ENCODE measurements around the gene TGFBR3.

TGFBR3 gene

GRCh38 chr1:91730801-91731732, 154.9 kb downstream of the TGFBR3 start:
- DNase-seq, result no peak

GRCh38 chr1:91729621-91730358, 156.2 kb downstream of the TGFBR3 start:
- DNase-seq, result no peak

GRCh38 chr1:91727763-91728162, 158.2 kb downstream of the TGFBR3 start:
- DNase-seq, result no peak

DNA sequence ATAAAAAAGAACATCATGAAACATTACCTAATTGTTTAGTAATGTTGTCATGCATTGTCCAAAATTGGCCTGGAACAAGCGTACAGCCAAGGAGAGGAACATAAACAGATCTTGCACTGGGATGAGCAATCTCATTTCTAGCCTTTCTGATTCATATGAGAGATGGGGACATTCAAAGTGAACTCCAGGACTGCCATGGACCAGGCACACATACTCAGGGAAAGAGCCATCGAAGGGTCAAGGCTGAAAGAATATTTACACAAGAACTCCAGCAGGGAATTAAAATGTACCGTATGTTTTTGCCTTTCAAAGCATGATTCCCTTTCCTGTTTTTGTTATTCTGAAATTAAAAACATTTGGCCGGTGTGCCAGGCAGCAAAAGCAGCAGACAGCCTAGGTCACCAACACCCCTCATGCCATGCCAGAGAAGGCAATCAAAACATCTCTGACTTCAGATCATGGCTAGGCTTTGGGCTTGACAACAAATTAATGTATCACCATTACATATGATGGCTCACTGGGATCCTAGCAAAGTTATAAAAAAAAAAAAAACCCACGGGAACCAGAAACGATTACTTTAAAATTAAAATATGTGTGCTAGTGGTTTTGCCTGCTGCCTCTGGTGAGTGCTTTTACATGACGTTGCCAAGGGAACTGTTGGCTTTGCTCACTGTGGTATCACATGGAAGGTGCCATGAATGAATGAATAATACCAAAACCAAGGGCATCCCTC, 159.8 kb downstream of the TGFBR3 start:
- no peak for DNase-seq

DNA sequence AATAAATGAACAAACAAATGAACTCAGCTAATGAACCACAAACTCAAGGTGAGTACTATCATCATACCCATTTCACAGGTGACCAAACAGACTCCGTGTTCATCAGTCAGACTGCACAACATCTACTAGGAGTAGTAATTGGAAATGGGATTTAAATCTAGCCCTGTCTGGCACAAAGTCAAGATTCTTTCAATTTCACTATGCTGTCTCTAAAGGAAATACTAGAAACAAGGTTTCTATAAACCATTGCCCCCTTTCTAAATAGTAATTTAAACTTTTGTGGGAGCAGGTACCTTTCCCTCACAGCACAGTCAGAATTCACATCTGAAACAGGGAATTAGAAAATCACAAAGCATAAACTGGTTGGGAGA, 160.3 kb downstream of the TGFBR3 start:
- DNase-seq, result no peak

GRCh38 chr1:91724644-91725043, 161.3 kb downstream of the TGFBR3 start:
- DNase-seq, result no peak

GRCh38 chr1:91724231-91724630, 161.7 kb downstream of the TGFBR3 start:
- DNase-seq, result no peak

- no peak for DNase-seq
Measured at GRCh38 chr1:91720044-91720443, 165.9 kb downstream of the TGFBR3 start.

DNA sequence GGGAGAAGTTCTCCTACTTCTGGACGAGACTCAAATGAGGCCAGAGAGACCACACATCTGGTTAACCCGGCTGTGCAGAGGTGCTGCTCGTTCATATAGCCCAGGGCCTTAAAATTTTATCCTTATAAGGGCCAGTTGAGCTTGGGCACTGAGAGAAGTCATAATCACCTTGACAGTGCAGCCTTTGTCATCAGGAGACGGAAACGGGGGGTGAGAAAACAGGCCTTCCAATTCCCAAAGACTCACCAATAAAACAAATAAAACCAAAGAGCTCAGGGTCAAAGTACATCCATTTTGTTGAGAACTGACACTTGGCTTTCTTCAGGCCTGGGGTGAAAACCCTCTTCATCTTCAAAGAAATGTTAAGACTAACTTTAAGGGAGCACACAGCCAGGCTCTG, 167.1 kb downstream of the TGFBR3 start:
- no peak for DNase-seq

DNA sequence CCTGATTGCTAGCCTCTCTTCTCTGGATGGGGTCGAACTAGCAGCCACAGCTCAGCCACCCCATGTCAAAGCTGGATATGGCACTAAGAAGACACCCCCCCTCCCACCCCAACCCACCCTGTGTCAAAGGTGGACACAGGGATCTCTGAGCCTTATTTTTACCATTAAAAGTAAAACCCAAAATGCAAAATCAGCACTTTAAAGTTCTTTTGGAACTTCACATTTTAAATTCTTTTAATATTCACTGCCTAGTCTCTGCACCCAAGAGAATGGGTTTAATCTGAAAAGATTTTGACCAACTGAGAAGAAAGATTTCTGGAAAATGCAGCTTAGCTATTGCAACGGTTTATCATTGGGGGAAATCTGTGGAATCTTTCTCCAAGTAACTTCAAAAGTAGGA, 167.6 kb downstream of the TGFBR3 start:
- DNase-seq, result no peak

GRCh38 chr1:91717839-91718238, 168.1 kb downstream of the TGFBR3 start:
- no peak for DNase-seq

- no peak for DNase-seq
Measured at GRCh38 chr1:91716339-91716738, 169.6 kb downstream of the TGFBR3 start.

DNA sequence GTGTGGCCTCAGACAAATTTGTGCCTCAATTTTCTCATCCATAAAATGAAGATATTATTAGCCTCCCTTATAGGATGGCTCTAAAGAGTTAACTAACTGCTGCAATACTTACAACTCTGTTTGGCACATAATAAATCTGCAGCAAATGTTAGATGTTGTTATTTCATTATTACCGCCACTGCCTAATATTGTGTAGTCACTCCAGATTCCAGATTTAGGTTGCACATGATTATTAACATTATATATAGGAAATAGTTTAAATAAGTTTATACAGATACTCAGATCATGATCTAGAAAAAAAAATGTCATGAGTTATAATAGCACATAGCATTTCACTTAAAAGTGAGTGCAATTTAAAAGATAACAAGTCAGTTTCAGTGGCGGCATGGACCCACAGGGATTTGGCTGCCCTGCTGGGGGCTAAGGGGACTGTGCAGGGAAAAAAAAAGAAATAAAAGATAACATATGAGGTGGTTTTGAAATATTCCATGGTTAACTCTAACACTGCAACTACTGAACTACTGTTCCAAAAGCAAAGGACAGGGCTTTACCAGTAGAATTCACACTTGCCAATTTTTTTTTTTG, 170.4 kb downstream of the TGFBR3 start:
- no peak for DNase-seq

DNA sequence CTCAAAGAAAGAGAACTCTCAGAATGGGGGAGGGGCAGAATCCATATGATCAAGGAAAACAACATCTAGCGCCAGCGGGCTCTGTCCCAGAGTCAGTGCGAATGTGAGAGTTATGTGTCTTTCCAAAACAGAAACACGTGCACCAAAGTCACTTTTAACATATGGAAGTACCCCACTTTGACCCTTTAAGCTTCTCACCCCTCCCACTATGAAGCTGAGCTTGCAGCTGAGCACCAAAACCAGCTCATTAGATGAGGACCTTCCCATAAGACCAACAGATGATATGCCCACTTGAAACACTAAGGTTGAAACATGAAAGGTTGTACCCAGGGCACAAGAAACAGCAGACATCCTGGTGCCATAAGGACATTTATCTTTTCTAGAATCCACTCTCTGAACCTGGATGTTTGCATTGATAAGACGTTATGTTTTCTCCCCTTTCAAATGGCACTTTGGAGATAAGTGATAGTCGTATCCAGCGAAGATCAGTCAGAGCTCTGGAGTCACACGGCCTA, 171.0 kb downstream of the TGFBR3 start:
- no peak for DNase-seq

GRCh38 chr1:91712981-91713841, 172.7 kb downstream of the TGFBR3 start:
- DNase-seq, result no peak

DNA sequence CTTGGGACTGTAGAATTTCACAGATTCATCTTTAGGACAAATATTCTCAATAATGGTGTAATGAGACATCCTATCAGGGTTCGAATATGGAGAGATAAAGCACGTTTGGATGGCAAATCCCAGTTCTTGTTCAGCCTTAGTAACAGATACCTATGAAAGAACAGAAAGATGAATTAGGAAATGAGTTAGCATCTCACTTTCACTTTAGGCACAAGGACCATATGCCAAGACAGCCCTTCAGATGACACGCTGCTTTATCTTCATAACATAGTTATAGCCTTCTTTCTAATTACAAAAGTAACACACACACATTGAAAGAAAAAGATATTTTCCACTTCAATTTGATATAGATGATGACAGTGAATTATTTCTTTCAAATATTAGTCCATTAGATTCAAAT, 173.6 kb downstream of the TGFBR3 start:
- DNase-seq, result no peak

GRCh38 chr1:91711504-91712247, 174.3 kb downstream of the TGFBR3 start:
- DNase-seq, result no peak

- no peak for DNase-seq
Measured at GRCh38 chr1:91710261-91710660, 175.7 kb downstream of the TGFBR3 start.

DNA sequence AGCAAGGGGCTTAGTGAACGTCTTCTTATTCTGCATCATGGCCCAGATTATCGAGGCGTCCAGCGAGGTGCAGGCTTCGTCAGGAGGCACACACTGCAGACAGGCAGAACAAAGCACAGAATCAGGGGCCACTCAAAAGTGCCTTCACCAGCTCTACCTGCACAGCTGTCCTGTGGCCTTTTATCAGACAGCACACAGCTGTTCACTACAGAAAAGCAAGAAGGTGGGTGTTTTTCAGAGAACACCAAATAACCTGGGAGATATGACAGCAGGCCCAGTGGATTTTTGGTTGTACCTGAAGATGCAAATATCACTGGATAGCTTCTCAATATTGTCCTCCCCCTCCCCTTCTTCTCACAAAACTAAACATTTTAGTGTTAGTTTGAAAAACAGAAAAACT, 177.3 kb downstream of the TGFBR3 start:
- DNase-seq, result no peak

- no peak for DNase-seq
Measured at GRCh38 chr1:91707890-91708218, 178.1 kb downstream of the TGFBR3 start.

All from stimulated activated CD4-positive, alpha-beta T cell treated with anti-CD3 and anti-CD28 coated beads, Interleukin-12 subunit alpha, Interleukin-12 subunit beta, amount 100 ng/mL, for 4 hours (primary cell).